Kidney epithelial cell (primary cell): ENCODE results near the gene JPT1. TPM values are rescaled to one million over a fixed set of nuclear protein-coding genes. Genes with fewer than 3 reads are reported as not detected.
"Not testable (repeated sequence)": the region's sequence is repeated elsewhere in the genome, so short reads cannot be mapped to it uniquely, and the experiment has no call there.

Experiments
- DNase-seq: peaks from one replicate; pipeline ENCODE4 v3.0.0-alpha.2; 2010; ENCODE audit warnings: low read depth
- H3K27me3 ChIP-seq: 2 replicates; pipeline ENCODE4 v1.6.0; 2011; ENCODE audit warnings: low read length; ENCODE audit not compliant: control insufficient read depth, insufficient read depth
- H3K36me3 ChIP-seq: 2 replicates; pipeline ENCODE4 v1.5.1; 2011; ENCODE audit warnings: low read length; ENCODE audit not compliant: control insufficient read depth, insufficient read depth
- H3K4me3 ChIP-seq: 2 replicates; pipeline ENCODE4 v1.5.1; 2011; ENCODE audit warnings: low read depth, mild to moderate bottlenecking, control low read depth, low read length
- CTCF ChIP-seq: IDR thresholded peaks from 2 replicates; pipeline ENCODE4 v1.5.1; 2011; ENCODE audit warnings: mild to moderate bottlenecking, moderate library complexity, low read length, control low read depth, inconsistent platforms; ENCODE audit not compliant: insufficient read depth, poor library complexity, severe bottlenecking
- total RNA-seq: library from RNA; depleted of rRNA; stranded (reverse); fragments of >200 nt; gene quantifications from 2 replicates; pipeline ENCODE4 v1.2.3, GENCODE V29; 2015

The JPT1 gene
- total RNA-seq, 1 donor from 2014 or later = 453 TPM

GRCh38 chr17:75129576-75129975 is 24.7 kb downstream of the JPT1 start:
- no peak for DNase-seq

GRCh38 chr17:75128694-75129505 is 25.4 kb downstream of the JPT1 start:
- no peak for TF ChIP-seq CTCF
- no peaks in the 10 kb centered on the region for H3K36me3 ChIP-seq
- H3K4me3 ChIP-seq = no peak overlapping the region
- H3K27me3 ChIP-seq = no peaks in the 10 kb centered on the region
- DNase-seq = no peak

More at GRCh38 chr17:75129576-75129975, 24.7 kb downstream of the JPT1 start:
- Histone ChIP-seq H3K36me3 (no peaks in the 10 kb centered on the region), H3K4me3 (no peak overlapping the region), H3K27me3 (no peaks in the 10 kb centered on the region)
- no peak for TF ChIP-seq CTCF

- H3K27me3 ChIP-seq, DNase-seq, H3K36me3 ChIP-seq, H3K4me3 ChIP-seq: not testable (repeated sequence)
Observed at GRCh38 chr17:75127936-75128335, 26.4 kb downstream of the JPT1 start.

- H3K27me3 ChIP-seq = no peaks in the 10 kb centered on the region
- DNase-seq = no peak
- H3K4me3 ChIP-seq = no peak overlapping the region
- H3K36me3 ChIP-seq = no peaks in the 10 kb centered on the region
- no peak for TF ChIP-seq CTCF
Observed at GRCh38 chr17:75126954-75127353, 27.4 kb downstream of the JPT1 start.

GRCh38 chr17:75125984-75126383 is 28.3 kb downstream of the JPT1 start:
- Histone ChIP-seq H3K36me3 (no peaks in the 10 kb centered on the region), H3K4me3 (no peak overlapping the region), H3K27me3 (no peaks in the 10 kb centered on the region)
- no peak for TF ChIP-seq CTCF
- no peak for DNase-seq

GRCh38 chr17:75124819-75125162 is 29.5 kb downstream of the JPT1 start:
- H3K36me3 ChIP-seq = peaks cover 1% of the 10 kb centered on the region
- no peak for TF ChIP-seq CTCF
- H3K4me3 ChIP-seq = no peak overlapping the region
- H3K27me3 ChIP-seq = no peaks in the 10 kb centered on the region
- no peak for DNase-seq
